Activated T-cell treated with anti-CD3 and anti-CD28 coated beads for 48 hours (primary cell): ENCODE data around the gene KLHL29.

ENCODE experiments used
- DNase-seq: peaks from one replicate; pipeline ENCODE4 v3.0.0-alpha.2; 2020; ENCODE audit warnings: low read depth

Gene KLHL29

GRCh38 chr2:23684395-23685176, 299.6 kb downstream of the KLHL29 start:
- no peak for DNase-seq

GRCh38 chr2:23685181-23685580, 300.2 kb downstream of the KLHL29 start:
- DNase-seq: no peak

- DNase-seq: no peak
Measured at GRCh38 chr2:23685706-23686105, 300.7 kb downstream of the KLHL29 start.

- no peak for DNase-seq
Measured at GRCh38 chr2:23686405-23687029, 301.5 kb downstream of the KLHL29 start.

GRCh38 chr2:23687214-23687613, 302.2 kb downstream of the KLHL29 start:
- DNase-seq: no peak

- DNase-seq: no peak
Measured at GRCh38 chr2:23687713-23688112, 302.7 kb downstream of the KLHL29 start.

GRCh38 chr2:23688486-23689130, 303.6 kb downstream of the KLHL29 start:
- DNase-seq: no peak

- DNase-seq: no peak
Measured at GRCh38 chr2:23689131-23689700, 304.2 kb downstream of the KLHL29 start.

- DNase-seq: no peak
Measured at GRCh38 chr2:23689891-23690290, 304.9 kb downstream of the KLHL29 start.

- DNase-seq: no peak
Measured at GRCh38 chr2:23690421-23691105, 305.6 kb downstream of the KLHL29 start.

- DNase-seq: no peak
Measured at GRCh38 chr2:23691106-23691470, 306.1 kb downstream of the KLHL29 start.

- no peak for DNase-seq
Measured at GRCh38 chr2:23691565-23691964, 306.6 kb downstream of the KLHL29 start.

GRCh38 chr2:23692263-23692662, 307.3 kb downstream of the KLHL29 start:
- DNase-seq: no peak

GRCh38 chr2:23692851-23693605, 308.0 kb downstream of the KLHL29 start:
- no peak for DNase-seq

GRCh38 chr2:23693606-23693951, 308.6 kb downstream of the KLHL29 start:
- no peak for DNase-seq

GRCh38 chr2:23694058-23695045, 309.4 kb downstream of the KLHL29 start:
- no peak for DNase-seq

- DNase-seq: no peak
Measured at GRCh38 chr2:23695214-23695889, 310.4 kb downstream of the KLHL29 start.

GRCh38 chr2:23695890-23696751, 311.1 kb downstream of the KLHL29 start:
- no peak for DNase-seq

GRCh38 chr2:23696752-23697045, 311.7 kb downstream of the KLHL29 start:
- no peak for DNase-seq
